NAMALWA (cell line): ENCODE measurements around the gene SMAD2.
"Not testable (repeated sequence)": the region's sequence is repeated elsewhere in the genome, so short reads cannot be mapped to it uniquely, and the experiment has no call there.

ENCODE experiments used
- DNase-seq: peaks from one replicate; pipeline ENCODE4 v3.0.0-alpha.2; 2015; ENCODE audit warnings: low spot score

Gene SMAD2

DNA sequence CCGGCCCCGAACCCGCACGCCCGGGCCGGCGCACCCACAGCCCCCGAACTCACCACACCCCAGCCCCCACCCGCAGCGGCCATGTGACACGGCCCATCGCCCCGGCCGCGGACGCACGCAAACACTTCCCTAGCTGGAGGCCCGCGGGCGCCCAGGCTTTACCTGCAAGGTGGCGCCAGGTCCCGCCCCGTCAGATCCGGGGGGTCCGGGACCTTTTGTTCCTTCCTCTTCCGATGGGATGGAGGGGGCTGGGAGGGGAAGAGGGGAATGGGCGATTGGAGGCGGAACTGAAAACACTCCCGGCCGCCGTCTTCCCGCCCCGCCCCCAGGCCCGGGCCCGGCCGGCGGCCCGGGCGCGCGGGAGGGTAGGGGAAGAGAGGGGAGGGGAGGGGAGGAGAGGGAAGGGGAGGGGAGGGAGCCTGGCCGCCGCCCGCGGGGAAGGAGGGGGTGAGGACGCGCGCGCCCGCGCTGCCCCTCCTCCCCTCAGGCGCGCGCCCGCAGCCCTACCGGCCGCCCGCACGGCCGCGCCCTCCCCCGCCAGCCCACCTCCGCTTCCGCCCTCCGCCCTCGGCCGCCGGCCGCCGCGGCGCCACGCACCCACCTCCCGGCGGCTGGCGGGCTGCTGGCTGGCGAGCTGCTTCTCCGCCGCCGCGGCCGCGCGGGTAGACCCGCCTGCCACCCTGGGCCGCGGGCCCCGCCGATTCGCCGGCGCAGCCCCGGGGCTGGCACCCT is at the start of gene SMAD2:
Gene SMAD2 (minus strand): TSS at position 461 of the 732 bp plus-strand sequence. CDS start 33,903 bp downstream, outside the sequence.
- peak; percentile 70 for DNase-seq

DNA sequence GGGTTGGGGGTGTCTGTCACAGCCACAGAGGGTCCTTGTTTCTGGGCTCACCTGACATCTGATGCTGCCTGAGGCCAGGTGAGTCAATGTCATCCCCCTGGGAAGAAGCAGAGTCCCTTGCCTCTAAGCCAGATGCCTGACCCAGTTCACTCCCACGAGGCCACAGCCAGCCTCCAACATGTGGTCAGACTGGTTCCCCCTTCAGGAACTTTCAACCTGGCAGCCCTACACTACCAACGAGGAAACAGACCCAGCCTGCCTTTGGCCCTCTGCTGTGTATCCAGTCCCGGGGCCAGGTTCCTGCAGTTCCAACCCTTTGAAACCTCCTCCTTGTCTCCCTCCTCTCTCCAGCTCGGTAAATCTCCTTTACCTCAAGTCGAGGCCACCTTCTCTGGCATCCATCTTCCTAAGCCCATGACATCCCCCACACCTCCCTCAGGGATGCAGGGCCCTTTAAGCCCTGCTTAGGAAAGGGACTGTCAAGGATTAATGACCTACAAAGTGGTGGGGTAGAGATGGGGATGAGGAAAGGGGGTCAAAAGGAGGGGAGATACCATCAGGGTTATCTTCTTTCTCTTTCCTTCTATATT is 49.2 kb upstream of the SMAD2 start:
- no peak for DNase-seq

DNA sequence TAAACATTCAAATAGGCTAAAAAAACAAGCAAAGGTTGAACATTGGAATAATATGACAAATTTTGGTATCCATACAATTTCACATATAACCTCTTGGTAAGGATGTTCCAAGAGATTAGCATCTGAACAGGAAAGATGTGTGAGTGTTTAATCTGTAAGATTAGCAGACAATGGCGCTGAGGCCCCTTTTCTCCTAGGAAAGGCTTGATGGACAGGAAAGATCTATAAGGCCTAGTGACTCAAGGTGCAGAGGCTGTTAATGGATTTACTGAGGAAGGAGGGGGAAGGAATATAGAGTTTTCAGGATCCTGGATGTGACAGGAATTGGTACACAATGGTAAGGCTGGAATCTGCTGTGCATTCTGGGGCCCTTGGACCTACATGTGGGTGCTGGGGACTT is 48.1 kb upstream of the SMAD2 start:
- DNase-seq, result no peak

- DNase-seq, result no peak
These were observed 47.7 kb upstream of the SMAD2 start for GRCh38 chr18:47978141-47978540.

DNA sequence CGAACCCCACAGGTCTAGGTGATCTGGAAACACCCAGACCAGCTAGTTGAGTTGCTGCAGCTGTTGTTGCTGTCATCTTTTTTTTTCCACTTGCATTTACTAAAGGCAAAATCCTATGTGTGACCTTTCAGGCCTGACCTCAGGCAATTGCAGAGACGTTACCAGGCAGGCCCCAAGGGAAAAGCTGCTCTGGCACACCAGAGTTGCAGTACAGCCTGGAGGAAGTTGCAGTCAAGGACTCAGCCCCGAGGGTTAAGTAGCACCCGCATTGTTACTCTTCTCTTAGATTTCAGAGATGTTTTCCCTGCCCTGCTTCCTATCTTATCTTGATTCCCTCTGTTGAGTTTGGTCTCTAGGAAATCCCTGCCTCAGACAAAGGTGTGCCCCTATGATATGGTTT is 45.2 kb upstream of the SMAD2 start:
- peak; percentile 52 for DNase-seq

- DNase-seq, result no peak
These were observed 44.6 kb upstream of the SMAD2 start for GRCh38 chr18:47975105-47975504.

DNA sequence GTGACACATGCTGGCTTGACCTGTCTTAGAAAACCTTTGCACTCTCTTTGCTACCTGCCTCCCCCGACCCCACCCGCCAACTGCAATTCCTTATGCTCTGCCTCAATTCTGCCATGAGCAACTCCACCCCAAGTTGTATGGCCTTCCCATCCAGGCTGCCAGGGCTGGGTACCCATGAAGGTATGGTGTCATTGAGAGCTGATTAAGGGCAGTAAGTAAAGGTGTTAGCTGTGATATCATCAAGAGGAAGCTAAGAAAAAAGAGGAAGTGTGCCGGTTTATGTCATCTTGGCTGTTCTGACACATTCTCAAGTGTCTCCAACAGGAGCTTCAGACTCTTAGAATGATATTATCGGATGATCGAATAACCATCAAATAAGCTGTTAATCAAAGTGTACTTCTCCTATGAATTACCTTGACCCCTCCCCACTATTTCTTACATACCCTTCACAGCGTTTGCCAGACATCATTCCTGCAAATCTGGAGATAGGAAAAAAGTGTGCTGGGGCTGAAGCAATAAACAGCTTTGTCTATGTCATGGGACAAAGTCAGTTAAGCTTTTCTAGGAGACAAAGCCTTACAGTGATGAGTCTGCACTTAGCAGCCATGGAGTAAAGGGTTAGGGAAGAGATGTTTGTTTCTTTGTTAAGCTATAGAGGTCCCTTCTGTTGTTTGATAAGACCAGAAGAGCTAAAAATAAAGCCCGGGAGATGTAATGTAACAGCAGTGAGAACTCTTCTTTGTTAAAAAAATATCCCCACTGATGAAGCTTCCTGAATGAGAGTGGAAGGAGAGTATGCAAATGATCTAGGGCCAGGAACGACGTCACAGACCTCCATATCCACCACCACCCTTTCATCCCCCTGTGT is 40.4 kb upstream of the SMAD2 start:
- DNase-seq, result peak; percentile 63

GRCh38 chr18:47969816-47970215 is 39.4 kb upstream of the SMAD2 start:
- no peak for DNase-seq

DNA sequence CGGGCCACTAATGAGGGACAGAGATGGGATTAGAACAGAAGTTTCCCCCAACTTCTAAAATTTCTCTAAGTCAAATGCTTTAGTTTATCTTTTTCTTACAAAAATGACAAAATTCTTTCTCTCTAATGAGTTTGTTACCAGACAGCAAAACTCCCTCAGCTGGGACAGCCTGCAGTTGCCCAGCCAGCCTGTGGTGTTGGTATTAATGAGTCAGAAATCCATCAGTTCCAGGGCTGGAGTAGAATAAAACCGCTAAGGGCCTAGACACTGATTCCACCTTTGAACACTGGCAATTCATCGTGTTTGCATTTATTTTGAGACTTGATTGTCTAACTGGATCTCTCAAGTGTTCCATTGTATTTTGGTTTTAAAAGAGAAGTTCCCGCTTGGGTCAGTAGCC is 38.3 kb upstream of the SMAD2 start:
- no peak for DNase-seq

GRCh38 chr18:47968006-47968676 is 37.7 kb upstream of the SMAD2 start:
- no peak for DNase-seq

DNA sequence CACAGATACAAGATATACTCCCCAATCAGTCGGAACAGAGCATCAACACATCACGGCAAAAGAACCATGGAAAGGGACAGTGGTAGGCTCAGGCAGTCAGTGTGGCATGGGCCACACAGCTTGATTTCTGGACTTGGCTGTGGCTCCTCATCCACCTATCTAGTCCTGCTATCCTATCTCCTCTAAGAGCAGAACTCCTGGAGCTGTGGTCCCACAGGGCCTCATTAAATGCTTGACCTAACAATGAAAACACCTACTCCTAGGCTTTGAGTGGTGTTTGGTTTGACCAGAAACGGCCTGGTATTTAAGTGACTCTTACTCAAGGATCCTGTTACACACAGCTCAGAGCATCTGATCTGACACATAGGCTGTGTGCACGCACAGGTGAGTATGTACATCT is 33.6 kb upstream of the SMAD2 start:
- no peak for DNase-seq

- DNase-seq, result not testable (repeated sequence)
These were observed 30.5 kb upstream of the SMAD2 start for GRCh38 chr18:47961003-47961402.

DNA sequence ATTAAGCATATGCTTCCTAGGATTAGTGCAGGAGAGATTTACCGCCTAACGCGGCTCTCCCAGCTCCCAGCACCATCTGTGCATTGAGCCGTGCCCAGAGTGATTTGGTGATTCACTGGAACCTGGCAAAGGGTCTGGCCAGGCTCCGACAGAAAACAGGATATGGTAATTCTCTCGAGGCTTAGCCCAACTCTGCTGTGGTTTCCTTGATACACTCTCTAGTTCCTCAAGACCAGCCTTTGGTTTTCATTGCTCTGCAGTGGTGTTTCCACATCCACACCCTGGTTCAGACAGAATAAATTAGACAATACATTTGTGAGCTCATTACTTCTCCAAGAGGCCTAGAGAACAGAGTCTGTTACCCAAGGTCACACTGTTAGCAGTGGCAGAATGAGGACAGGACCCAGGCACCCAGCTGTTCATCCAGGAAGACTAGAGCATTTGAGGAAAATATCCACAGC is 23.0 kb upstream of the SMAD2 start:
- peak; percentile 31 for DNase-seq

DNA sequence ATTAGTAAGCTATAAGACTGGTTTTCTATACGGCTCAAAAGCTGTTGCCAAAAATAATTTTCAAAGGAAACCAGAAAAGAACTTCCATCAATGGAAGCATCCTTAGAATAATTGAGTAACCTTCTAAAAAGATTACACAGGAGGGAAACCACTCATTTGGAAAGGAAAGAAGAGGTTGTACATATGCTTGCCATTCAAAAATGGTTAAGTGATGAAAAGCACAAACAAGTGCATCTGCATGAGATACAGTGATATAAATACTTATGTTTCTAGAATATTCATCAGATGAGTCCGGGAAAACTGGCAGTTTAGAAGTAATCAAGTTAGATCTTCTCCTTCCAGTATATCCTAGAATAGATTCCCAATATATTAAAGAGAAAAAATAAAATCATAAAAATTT is 20.1 kb upstream of the SMAD2 start:
- DNase-seq, result no peak

- no peak for DNase-seq
These were observed 18.7 kb upstream of the SMAD2 start for GRCh38 chr18:47949202-47949601.

DNA sequence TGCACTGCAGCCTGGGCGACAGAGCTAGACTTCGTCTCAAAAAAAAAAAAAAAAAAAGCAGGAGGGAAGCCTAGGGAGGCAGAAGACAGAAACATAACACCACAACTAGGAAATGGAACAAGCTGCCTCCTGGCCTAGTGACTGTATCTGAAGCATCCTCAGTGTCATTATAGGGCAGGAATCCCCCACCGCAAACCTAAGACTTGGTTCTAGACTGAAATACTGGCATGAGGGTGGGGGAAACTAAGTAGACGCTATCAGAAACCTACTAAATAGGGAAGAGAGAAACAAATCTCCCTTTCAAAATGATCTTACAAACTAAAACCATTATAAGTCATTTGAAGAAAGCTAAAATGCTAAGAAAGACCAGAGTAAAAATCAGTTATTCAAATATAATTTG is 16.4 kb upstream of the SMAD2 start:
- no peak for DNase-seq

DNA sequence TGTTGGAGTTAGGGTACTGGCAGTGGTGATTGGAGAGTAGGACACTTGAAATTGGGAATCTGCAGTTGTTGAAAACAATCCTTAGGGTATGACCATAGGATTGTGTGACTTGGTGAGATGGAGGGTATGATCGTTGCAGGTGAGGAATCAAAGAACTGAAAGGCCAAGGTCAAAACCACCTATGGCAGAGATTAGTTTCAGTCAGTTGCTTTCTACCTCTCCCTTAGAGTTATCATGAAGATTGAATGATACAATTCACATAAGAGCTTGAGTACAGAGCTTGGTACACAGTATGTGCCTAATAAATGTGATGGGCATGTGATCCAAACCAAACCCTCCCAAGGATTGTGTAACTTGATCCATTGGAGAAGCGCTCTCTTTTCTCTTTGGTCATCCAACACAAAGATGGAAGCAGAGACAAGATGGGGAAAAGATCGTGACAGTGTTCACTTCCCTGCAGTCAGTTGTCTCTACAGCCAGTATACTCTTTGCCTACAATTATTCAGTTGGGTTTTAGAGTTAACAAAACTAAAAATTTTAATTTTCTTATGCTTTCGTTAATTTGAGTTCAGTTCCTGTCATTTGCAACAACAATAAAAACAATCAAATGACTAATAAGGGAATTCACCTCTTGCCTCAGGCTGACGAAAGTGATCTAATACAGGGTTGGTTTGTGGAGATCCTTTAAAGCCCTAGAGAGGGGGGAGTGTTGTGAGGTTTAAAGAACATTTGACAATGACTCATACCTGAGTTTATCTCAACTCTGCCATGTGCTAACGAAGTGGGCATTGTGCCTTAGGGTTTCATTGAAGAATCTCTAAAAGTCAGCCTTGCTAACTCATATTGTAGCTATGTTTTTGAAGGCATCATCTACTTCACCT is 14.8 kb upstream of the SMAD2 start:
- DNase-seq, result no peak

GRCh38 chr18:47936952-47937351 is 6.5 kb upstream of the SMAD2 start:
- no peak for DNase-seq

GRCh38 chr18:47935321-47936055 is 5.0 kb upstream of the SMAD2 start:
- DNase-seq, result no peak

- DNase-seq, result no peak
These were observed 2.1 kb upstream of the SMAD2 start for GRCh38 chr18:47932603-47933002.

DNA sequence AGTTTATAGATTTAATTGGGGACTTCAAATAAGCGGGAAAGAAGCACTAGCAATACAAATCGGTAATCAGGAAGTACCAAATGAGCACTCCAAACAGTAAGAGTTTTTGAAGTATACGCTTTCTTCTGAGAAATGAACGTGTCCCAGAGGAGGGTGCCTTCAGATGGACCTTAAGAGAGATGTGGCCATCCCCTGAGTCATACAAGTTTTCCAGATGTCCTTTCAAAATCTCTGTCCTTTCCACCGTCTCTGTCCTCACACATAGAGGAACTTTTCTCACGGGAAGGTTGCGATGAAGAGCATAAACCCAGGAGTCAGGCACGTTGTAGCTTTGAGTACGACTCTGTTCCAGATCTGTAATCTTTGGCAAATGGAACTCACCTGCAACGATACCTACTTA is 1.7 kb upstream of the SMAD2 start:
- no peak for DNase-seq
